Pulmonary artery endothelial cell (primary cell): Measurements from ENCODE around the gene PCCA. TPM values are rescaled to one million over a fixed set of nuclear protein-coding genes. Genes with fewer than 3 reads are reported as not detected.

ENCODE experiments used
- DNase-seq: peaks from one replicate; pipeline ENCODE4 v3.0.0-alpha.2; 2011; ENCODE audit warnings: low read depth, low spot score
- total RNA-seq: library from RNA; depleted of rRNA; stranded (reverse); fragments of >200 nt; gene quantifications from 2 replicates; pipeline ENCODE4 v1.2.3, GENCODE V29; 2014

The PCCA gene
- total RNA-seq, 1 donor from 2014 or later: 28.6 TPM

- no peak for DNase-seq
Observed at GRCh38 chr13:100537951-100538462, 449.1 kb downstream of the PCCA start.

- DNase-seq: no peak
Observed at GRCh38 chr13:100540621-100541020, 451.7 kb downstream of the PCCA start.

- no peak for DNase-seq
Observed at GRCh38 chr13:100541897-100542825, 453.3 kb downstream of the PCCA start.

- DNase-seq: no peak
Observed at GRCh38 chr13:100542826-100543156, 453.9 kb downstream of the PCCA start.

GRCh38 chr13:100543872-100544602 is 455.1 kb downstream of the PCCA start:
- no peak for DNase-seq

- DNase-seq: no peak
Observed at GRCh38 chr13:100544866-100545683, 456.2 kb downstream of the PCCA start.

- DNase-seq: no peak
Observed at GRCh38 chr13:100545684-100546061, 456.8 kb downstream of the PCCA start.

GRCh38 chr13:100546713-100547405 is 458.0 kb downstream of the PCCA start:
- no peak for DNase-seq

DNA sequence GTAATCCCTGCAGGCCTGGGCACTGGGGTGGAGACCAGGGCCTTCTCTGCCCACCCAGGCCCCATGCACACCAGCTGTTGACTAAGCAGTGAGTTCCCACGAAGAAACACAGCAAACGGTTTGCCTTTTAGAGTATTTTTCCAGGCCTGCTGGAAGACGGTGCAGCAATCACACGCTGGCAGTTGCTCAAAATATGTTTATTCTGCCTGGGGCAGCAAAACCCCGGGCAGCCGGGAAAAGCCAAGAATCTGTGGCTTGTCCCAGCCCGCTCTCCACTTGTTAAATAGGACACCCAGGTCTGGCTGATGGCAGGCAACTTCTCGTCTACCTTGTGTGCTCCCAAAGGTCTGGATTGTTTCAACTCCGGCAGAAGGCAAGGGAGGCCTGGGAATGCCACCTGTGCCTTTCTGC is 458.9 kb downstream of the PCCA start:
- no peak for DNase-seq

DNA sequence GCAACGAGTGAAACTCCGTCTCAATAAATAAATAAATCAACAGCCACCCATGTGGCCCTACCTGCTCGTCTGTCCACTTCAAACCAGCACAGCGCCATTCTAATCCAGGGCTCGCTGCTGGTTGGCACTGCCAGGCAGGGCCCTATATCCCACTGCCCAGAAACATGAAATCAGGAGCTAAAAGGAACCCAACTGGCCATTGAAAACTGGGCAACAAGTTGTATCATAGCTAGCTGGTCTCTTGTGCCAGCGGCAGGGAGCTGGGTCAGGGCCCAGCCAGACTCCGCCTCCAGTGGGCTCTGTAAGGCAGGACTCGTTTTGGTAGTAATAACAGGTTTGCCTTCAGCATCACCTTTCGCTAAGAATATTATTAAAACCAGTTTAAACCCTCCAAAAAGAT is 460.4 kb downstream of the PCCA start:
- DNase-seq: no peak

GRCh38 chr13:100552755-100553154 is 463.9 kb downstream of the PCCA start:
- no peak for DNase-seq

- DNase-seq: no peak
Observed at GRCh38 chr13:100559886-100560285, 471.0 kb downstream of the PCCA start.

GRCh38 chr13:100560498-100561157 is 471.7 kb downstream of the PCCA start:
- DNase-seq: no peak

DNA sequence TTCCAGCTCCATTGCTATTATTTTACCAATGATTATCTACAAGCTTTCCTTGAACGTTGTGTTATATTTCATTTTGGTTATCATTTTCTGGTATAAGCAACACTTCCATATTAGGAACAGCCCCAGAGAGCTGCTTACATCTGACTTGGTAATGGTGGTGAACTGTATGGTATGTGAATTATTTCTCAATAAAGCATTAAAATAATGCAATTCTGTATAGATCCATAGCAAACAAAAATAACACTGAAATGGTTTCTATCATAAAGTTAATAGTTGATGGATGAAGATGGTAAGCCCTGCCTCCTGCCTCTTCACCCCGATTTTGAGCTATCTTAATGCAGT is 472.2 kb downstream of the PCCA start:
- no peak for DNase-seq

- DNase-seq: no peak
Observed at GRCh38 chr13:100561599-100562204, 472.8 kb downstream of the PCCA start.

GRCh38 chr13:100563779-100564178 is 474.9 kb downstream of the PCCA start:
- DNase-seq: no peak

DNA sequence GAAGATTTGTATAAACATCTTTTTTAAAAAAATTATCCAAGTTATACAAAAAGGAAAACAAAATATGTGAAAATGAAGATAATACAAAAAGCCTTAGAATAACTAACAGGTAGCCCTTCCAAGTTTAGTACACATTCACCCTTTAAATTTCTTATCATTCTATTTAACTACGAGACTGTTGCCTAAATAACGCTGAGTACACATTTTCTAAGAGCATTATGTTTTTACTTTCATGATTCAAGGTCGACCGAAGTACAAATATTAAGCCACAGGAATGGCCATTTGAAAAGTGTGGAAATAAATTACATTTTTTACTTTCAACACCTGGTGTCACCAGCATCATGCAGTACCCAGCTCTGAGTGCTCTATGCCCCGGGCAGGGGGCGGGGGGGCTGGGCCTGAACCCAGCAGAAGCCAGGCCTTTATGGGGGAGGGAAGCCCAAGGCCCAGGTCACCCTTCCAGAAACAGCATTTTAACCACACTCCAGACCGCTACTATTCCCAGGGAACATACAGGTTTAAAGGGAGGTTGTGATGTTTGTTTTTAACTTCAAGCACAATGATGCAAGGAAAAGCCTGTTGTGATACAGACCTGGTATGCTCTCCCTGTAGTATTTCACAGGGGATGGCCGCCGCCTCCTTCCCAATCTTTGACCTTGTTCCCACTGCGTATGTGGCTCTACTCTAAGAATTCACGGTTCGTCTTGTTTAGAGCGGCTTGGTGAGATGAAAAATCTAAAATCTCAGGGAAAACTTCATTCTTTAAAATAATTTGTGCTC is 475.7 kb downstream of the PCCA start:
- no peak for DNase-seq

DNA sequence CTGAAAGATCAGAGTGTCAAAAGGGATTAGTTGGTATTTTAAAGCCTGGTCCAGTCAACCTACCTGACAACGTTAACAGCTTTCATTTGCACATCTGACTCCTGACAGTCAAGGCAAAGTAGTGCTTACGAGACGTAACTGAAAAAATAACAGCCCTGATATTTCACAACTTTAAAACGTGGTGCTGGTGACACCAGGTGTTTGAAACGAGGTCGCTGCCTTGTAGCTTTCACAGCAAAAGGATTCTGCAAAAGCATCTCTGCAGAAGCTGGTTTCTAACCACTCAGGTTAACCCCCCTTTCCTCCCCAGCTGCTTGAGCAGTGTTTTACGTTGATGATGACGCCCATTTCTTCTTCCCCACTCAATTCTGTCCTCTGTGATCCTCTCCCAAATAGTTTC is 476.4 kb downstream of the PCCA start:
- no peak for DNase-seq

DNA sequence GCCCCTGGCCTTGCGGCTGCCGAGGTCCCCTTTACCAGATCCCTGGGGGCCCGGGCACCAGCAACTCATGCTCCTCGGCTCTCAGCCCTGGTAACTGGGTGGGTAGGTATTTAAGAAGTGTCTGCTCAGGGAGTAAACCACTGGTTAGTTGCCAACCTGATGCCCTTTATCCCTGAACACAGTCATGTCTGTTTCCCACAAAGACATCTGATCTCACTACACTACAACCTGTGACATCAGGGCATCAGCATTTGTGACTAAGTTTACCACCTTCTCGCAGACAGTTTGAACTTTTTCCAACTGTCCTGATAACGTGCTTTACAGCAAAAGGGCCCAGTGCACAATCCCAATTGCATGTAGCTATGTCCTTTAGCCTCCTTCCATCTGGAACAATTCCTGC is 477.6 kb downstream of the PCCA start:
- DNase-seq: no peak
